Measurements from ENCODE around the gene TM7SF2. TPM values are rescaled to one million over a fixed set of nuclear protein-coding genes. Genes with fewer than 3 reads are reported as not detected.

The TM7SF2 gene
- total RNA-seq, 1 donor from 2014 or later, result 25.4 TPM

DNA sequence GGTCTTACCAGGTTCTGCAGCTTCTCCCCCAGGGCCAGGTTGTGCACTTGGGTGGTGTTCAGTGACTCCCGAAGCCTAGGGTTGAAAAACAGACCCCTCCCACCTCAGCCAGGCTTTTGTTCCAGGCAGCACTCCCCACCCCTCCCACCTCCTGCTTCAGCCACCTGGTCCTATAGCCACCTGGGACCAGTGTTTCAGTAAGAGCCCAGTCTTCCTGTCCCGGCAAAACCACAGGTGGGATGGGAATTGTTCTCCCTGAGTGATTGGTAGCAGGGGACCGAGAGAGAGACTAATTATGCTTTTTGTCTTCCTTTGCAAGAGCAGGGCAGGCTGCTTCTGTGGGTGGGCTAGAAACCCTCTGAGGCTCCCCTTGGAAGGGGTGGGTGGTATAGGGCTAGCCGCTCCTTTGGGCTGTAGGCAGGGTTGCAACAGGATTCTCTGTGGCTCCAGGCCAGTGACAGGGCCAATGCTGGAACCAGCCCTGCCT, 44.8 kb upstream of the TM7SF2 start:
- Mint-ChIP-seq H3K9me3 (no peaks in the 10 kb centered on the region), H3K27me3 (no peaks in the 10 kb centered on the region), H3K4me3 (no peak overlapping the region), H3K27ac (no peak overlapping the region), H3K36me3 (ENCODE audit: low read depth) (no peaks in the 10 kb centered on the region), H3K4me1 (peaks cover under 1% of the 10 kb centered on the region)
- TF ChIP-seq, protein P1, sequence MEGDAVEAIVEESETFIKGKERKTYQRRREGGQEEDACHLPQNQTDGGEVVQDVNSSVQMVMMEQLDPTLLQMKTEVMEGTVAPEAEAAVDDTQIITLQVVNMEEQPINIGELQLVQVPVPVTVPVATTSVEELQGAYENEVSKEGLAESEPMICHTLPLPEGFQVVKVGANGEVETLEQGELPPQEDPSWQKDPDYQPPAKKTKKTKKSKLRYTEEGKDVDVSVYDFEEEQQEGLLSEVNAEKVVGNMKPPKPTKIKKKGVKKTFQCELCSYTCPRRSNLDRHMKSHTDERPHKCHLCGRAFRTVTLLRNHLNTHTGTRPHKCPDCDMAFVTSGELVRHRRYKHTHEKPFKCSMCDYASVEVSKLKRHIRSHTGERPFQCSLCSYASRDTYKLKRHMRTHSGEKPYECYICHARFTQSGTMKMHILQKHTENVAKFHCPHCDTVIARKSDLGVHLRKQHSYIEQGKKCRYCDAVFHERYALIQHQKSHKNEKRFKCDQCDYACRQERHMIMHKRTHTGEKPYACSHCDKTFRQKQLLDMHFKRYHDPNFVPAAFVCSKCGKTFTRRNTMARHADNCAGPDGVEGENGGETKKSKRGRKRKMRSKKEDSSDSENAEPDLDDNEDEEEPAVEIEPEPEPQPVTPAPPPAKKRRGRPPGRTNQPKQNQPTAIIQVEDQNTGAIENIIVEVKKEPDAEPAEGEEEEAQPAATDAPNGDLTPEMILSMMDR (IDR thresholded peaks at IDR 0.05), result no peak
- ChIA-PET POLR2A (no interaction called here), CTCF (no interaction called here)
- no peak for DNase-seq
- ATAC-seq (ENCODE audit: low read depth), result no peak
- intact Hi-C loops (cut with micrococcal nuclease), result no loop called here

DNA sequence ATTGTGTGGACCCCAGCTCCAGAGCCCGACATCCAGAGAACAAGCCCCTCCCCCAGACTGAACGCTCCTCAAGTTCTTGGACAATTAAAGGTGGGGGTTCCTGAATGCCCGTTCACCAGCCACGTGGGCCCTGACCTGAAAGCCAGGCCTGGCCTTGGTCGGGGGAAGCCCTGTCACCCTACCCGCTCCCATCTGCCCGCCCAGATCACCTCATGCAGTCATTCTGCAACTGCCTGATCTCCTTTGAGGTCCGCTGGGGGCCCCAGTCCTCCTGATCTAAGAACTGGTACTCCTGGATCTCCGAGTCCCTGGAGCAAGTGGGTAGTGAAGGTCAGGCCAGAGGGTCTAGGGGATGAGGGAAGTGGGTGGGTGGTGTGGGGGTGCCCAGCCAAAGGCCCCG, 44.2 kb upstream of the TM7SF2 start:
- intact Hi-C loops (cut with micrococcal nuclease), result no loop called here
- CTCF ChIA-PET, result no interaction called here
- H3K4me3 Mint-ChIP-seq, result no peak overlapping the region
- DNase-seq (no peak), ATAC-seq (ENCODE audit: low read depth) (no peak)
- no peaks in the 10 kb centered on the region for H3K9me3 Mint-ChIP-seq
- no peak overlapping the region for H3K27ac Mint-ChIP-seq
- TF ChIP-seq, protein P1 (IDR thresholded peaks at IDR 0.05), result no peak
- no peaks in the 10 kb centered on the region for H3K27me3 Mint-ChIP-seq
- peaks cover 4% of the 10 kb centered on the region for H3K4me1 Mint-ChIP-seq
- POLR2A ChIA-PET, result no interaction called here
- no peaks in the 10 kb centered on the region for H3K36me3 Mint-ChIP-seq (ENCODE audit: low read depth)

DNA sequence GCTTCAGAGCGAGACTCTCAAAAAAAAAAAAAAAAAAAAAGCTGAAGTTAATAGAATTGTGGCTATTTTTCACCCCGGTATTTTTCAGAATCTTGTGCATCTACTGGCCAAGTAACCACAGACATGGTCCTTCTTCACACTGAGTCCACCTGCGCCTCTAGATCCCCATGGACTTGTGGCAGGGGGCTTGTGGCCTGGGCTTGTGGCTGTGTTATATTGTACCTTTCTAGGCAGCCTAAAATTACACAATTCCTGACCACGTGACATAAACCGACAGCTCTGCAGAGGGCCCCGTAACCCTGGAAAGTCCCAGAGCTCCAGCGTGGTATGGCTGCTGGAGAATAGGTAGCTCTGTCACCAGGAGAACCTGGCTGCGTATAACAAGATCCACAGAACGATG, 42.5 kb upstream of the TM7SF2 start:
- TF ChIP-seq, protein P1 (IDR thresholded peaks at IDR 0.05), result no peak
- Mint-ChIP-seq H3K4me1 (peaks cover 4% of the 10 kb centered on the region), H3K27me3 (no peaks in the 10 kb centered on the region), H3K4me3 (no peak overlapping the region), H3K9me3 (no peaks in the 10 kb centered on the region), H3K27ac (no peak overlapping the region), H3K36me3 (ENCODE audit: low read depth) (no peaks in the 10 kb centered on the region)
- intact Hi-C loops (cut with micrococcal nuclease), result no loop called here
- DNase-seq (no peak), ATAC-seq (ENCODE audit: low read depth) (no peak)
- ChIA-PET POLR2A (no interaction called here), CTCF (no interaction called here)

DNA sequence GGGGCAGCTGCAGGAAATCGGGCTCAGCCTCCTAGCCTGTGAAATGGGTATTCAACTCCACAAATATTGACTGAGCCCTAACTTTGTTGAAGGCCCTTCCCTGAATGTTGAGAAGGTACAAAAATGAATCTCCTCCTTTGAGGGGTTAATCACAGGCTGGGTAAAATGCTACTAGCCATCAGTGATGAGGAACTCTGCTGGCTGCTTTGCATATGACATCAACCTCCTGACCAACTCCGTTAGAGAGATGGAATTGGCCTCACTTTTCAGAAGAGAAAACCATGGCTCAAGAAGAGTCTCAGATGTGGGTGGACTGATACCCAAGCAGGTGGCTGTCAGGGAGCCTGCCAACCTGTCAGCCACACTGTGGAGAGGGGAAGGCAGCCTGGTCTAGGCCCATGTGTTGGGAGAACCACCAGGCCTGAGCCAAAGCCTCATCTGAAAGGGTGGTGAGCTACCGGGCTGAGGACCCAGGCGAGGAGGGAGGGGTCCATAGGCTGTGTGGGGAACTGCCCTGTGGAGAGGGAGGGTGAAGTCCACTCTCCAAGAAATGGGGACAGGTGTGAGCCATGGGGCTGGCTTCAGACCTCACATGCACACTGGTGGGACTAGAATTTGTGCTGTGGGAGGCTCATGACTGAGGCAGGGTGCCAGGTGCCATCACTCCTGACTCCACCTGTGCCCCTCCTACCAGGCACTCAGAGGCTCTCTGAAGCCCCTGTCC, 39.6 kb upstream of the TM7SF2 start:
- no peak for ATAC-seq (ENCODE audit: low read depth)

DNA sequence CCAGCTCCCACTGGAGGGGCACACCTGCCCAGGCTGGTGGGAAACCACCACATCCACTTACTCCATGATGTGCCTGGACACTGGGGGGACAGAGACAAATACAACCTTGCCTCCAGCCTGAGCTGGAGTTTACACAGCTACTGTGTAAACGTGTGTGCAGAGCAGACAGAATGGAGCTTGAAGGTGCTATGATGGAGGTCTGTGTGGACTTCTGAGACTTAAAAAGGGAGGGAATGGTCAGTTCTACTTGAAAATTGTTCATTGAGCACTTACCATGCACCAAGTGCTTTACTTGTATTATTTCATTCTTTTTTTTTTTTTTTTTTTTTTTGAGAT, 39.1 kb upstream of the TM7SF2 start:
- H3K27ac Mint-ChIP-seq, result no peak overlapping the region
- CTCF ChIA-PET, result no interaction called here
- no peak overlapping the region for H3K4me3 Mint-ChIP-seq
- TF ChIP-seq, protein P1 (IDR thresholded peaks at IDR 0.05), result no peak
- H3K9me3 Mint-ChIP-seq, result no peaks in the 10 kb centered on the region
- H3K36me3 Mint-ChIP-seq (ENCODE audit: low read depth), result no peaks in the 10 kb centered on the region
- DNase-seq (no peak), ATAC-seq (ENCODE audit: low read depth) (no peak)
- POLR2A ChIA-PET, result interaction anchor here (0.7 kb wide), 1 partner anchor 115 kb away, joined by 10 read pairs; no protein-coding TSS in a partner anchor
- H3K27me3 Mint-ChIP-seq, result no peaks in the 10 kb centered on the region
- intact Hi-C loops (cut with micrococcal nuclease), result no loop called here
- peaks cover 4% of the 10 kb centered on the region for H3K4me1 Mint-ChIP-seq

More for the DNA sequence above, 39.6 kb upstream of the TM7SF2 start:
- TF ChIP-seq, protein P1 (IDR thresholded peaks at IDR 0.05), result no peak
- no peak overlapping the region for H3K4me3 Mint-ChIP-seq
- no peaks in the 10 kb centered on the region for H3K36me3 Mint-ChIP-seq (ENCODE audit: low read depth)
- no peaks in the 10 kb centered on the region for H3K27me3 Mint-ChIP-seq
- no peak overlapping the region for H3K27ac Mint-ChIP-seq
- CTCF ChIA-PET, result no interaction called here
- no peak for DNase-seq
- H3K9me3 Mint-ChIP-seq, result no peaks in the 10 kb centered on the region
- POLR2A ChIA-PET, result interaction anchor here (0.6 to 0.7 kb wide), 2 partner anchors 114 to 242 kb away, joined by 4 to 10 read pairs; partner anchors contain the start of gene CDC42EP2
- intact Hi-C loops (cut with micrococcal nuclease), result no loop called here
- peaks cover 4% of the 10 kb centered on the region for H3K4me1 Mint-ChIP-seq

Measured in activated B cell treated with CpG ODN at 0.5 μM for 24 hours (primary cell).